H1 (cell line): ENCODE measurements around the gene AGPAT3. TPM values are rescaled to one million over a fixed set of nuclear protein-coding genes. Genes with fewer than 3 reads are reported as not detected.

Experiments
- ASH2L ChIP-seq: fragments of 200-600, 300-600 bp; sonication (generic); IDR thresholded peaks from one replicate; pipeline ENCODE4 v1.7.1; 2017; ENCODE audit warnings: low read length
- ATF2 ChIP-seq: IDR thresholded peaks from 2 replicates; pipeline ENCODE4 v1.6.1; 2012; ENCODE audit warnings: low read length, inconsistent platforms
- CBX8 ChIP-seq: fragments of 300-800, 300-1000 bp; sonication (generic); IDR thresholded peaks from 2 replicates; pipeline ENCODE4 v1.7.1; 2016; ENCODE audit warnings: low read depth, low read length, borderline replicate concordance
- EGR1 ChIP-seq: IDR thresholded peaks from 2 replicates; pipeline ENCODE4 v1.6.1; 2011; ENCODE audit warnings: low read depth, low read length, borderline replicate concordance
- GABPA ChIP-seq: IDR thresholded peaks from 2 replicates; pipeline ENCODE4 v1.6.1; 2011; ENCODE audit warnings: mild to moderate bottlenecking, low read length, moderate library complexity, borderline replicate concordance; ENCODE audit not compliant: insufficient read depth
- POLR2A ChIP-seq, 2 experiments: IDR thresholded peaks; 1 replicate in 1 of 2; 2 replicates in 1 of 2; pipeline ENCODE4 v1.6.1; 2011; ENCODE audit warnings: low read depth in 2 of 2, low read length in 2 of 2, mild to moderate bottlenecking in 2 of 2; ENCODE audit errors: control extremely low read depth in 1 of 2
- RNF2 ChIP-seq: fragments of 200-900, 300-1000 bp; sonication (generic); IDR thresholded peaks from 2 replicates; pipeline ENCODE4 v1.7.1; 2016; ENCODE audit warnings: borderline replicate concordance, low read depth, mild to moderate bottlenecking, antibody characterized with exemption, low read length; ENCODE audit not compliant: poor library complexity, severe bottlenecking; ENCODE audit errors: missing control alignments
- SIRT6 ChIP-seq: IDR thresholded peaks from one replicate; pipeline ENCODE4 v1.7.1; 2012; ENCODE audit warnings: low read length, inconsistent platforms
- polyA plus RNA-seq, 7 experiments: library from polyadenylated mRNA; depleted of rRNA in 3 of 7; stranded (reverse) in 5 of 7; unstranded in 2 of 7; fragments of >200 nt in 5 of 7; fragments of 200-250 nt in 2 of 7; gene quantifications; 1 replicate in 5 of 7; 2 replicates in 1 of 7; 4 replicates in 1 of 7; pipeline versions ENCODE4 v1.2.1 to v1.2.3, GENCODE V29; 2011 to 2013; ENCODE audit warnings: missing spikeins in 2 of 7, mixed read lengths in 2 of 7
- total RNA-seq: library from RNA; stranded (reverse); fragmentation: NEBNext Ultra II Directional; extraction: Animal tissue kit (Norgen Biotek cat#: 25700); gene quantifications from 2 replicates; pipeline ENCODE4 v1.2.1, GENCODE V29; 2021

The AGPAT3 gene
- total and polyA plus RNA-seq, 2 of the 8 experiments (the other 6 are each of a cell fraction or from before 2014, with no cell fraction given) = 5.8 to 7.3 TPM

- TF ChIP-seq GABPA (no peak), EGR1 (no peak), ATF2 (no peak), RNF2 (no peak), SIRT6 (no peak), CBX8 (no peak), ASH2L (no peak), POLR2A (IDR thresholded peaks at IDR 0.05; ENCODE audit: control extremely low read depth in 1 of 2, low read depth in 2 of 2, low read length in 2 of 2) (no peak)
These were observed 152.6 kb downstream of the AGPAT3 start (continued) for GRCh38 chr21:44017601-44018000.
